GM15510 (cell line): Measurements from ENCODE around the gene MRPL51.

Experiments used
- POLR2A ChIP-seq: IDR thresholded peaks from 3 replicates; pipeline ENCODE4 v1.6.1; 2011; ENCODE audit warnings: borderline replicate concordance; ENCODE audit not compliant: insufficient read length; ENCODE audit errors: extremely low read depth

MRPL51 gene

DNA sequence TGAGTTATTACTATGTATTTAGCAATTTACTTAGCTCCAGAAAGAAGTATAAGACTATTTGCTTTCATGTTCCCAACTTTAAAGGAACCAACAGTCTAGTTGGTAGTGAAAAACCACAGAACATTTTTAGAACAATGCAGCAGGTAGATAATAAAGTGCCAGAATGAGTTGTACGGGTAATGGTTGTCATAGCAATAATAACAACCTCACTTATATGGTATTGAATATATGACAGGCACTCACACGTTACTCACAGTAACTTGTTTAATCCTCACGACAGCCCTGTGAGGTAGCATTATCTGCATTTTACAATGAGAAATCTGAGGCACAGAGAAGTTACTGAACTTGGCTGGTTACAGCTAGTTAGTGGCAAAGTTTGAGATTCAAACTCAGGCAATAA, 30.6 kb upstream of the MRPL51 start:
- TF ChIP-seq POLR2A = no peak

DNA sequence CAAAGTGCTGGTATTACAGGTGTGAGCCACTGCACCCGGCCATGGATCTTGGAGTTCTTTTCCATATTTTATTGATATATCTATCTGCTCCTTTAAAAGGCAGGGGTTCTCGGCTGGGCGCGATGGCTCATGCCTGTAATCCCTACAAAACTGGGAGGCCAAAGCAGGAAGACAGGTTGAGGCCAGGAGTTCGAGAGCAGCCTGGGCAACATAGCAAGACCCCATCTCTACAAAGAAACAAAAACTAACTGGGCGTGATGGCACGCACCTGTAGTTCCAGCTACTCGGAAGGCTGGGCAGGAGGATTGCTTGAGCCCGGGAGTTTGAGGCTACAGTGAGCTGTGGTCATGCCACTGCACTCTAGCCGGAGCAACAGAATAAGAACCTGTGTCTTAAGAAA, 29.1 kb upstream of the MRPL51 start:
- no peak for TF ChIP-seq POLR2A

DNA sequence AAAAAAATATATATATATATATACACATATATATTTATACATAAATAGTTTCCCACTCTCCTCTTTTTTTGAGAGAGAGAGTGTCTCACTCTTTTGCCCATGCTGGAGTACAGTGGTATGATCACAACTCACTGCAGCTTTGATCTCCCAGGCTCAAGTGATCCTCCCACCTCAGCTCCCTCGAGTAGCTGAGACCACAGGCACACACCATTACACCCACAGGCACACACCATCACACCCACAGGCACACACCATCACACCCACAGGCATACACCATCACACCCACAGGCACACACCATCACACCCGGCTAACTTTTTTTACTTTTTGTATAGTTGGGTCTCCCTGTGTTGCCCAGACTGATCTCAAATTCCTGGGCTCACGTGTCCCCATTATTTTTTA, 27.1 kb upstream of the MRPL51 start:
- no peak for TF ChIP-seq POLR2A

DNA sequence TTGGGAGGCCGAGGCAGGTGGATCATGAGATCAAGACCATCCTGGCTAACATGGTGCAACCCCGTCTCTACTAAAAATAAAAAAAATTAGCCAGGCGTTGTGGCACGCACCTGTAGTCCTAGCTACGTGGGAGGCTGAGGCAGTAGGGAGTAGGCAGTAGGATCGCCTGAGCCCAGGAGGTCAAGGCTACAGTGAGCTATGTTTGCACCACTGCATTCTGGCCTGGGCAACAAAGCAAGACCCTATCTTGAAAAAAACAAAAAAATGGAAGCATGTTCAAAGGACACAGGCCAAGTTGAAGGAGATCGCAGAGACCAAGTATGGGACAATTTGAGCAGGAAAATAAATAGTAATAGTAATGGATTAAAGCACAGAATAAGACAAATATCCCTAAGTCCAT, 15.0 kb upstream of the MRPL51 start:
- TF ChIP-seq POLR2A = no peak

DNA sequence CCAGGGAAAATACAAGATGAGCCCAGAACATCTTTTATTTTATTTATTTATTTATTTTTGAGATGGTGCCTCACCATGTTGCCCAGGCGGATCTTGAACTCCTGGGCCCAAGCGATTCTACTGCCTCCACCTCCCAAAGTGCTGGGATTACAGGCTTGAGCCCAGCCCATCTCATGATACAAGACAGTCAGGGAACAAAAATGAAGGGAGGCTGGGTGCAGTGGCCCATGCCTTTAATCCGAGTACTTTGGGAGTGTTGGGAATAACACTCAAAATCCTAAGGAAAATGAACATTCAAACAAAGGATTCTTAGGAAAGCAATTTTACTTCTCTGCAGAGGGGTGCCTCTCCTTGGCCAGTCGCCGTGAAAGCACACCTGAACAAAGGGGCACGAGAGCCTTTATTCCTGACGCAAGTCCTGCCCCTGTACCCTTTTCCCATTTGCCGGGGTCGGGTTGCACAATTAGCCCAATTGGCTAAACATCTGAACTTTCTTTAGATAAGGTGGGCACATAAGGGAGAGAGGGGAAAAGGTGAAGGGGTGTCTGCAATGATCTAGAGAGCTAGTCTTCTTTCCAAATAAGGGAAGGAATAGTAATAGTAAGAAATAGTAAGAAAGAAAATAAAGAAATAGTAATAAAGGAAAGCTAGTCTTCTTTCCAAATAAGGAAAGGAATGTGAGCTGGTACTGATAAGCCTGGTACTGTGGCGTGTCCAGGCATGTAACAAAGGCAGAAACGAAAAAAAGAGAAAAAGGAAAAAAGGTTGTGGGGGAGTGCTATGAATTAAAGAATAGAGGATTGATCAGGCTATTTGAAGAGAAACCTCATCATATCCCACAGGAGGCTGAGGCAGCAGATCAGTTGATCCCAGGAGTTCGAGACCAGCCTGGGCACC, 14.3 kb upstream of the MRPL51 start:
- TF ChIP-seq POLR2A = no peak

DNA sequence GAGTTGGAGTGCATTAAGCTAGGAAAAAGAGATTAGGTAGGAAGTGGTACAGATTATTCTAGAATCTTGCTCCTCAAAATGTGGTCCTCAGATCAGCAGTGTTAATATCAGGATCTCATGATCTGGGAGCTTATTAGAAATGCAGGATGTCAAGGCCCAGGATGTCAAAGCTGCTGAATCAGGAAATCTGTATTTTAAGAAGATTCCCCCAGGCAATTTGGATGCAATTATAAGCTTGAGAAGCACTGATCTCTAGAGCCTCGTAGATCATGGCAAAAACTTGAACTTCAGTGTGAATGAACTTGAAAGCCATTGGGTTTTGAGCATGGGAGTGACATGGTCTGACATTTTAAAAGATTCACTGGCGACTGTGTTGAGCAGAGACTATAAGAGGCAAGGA, 7.4 kb upstream of the MRPL51 start:
- TF ChIP-seq POLR2A = no peak

DNA sequence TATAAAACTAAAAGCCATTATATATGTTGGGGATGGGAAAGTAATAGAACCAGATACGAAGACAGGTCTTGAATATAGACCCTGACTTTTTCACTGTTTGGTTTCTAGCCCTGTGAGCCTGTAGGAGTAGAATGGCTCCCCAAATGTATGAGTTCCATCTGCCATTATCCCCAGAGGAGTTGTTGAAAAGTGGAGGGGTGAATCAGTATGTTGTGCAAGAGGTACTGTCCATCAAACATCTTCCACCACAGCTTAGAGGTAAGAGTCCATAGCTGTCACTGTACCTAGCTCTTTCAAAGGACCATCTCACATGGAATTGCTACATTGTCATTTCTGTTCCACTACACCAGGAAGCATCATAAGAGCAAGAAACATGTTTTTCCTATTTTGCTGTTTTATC, 1.9 kb upstream of the MRPL51 start:
- no peak for TF ChIP-seq POLR2A

DNA sequence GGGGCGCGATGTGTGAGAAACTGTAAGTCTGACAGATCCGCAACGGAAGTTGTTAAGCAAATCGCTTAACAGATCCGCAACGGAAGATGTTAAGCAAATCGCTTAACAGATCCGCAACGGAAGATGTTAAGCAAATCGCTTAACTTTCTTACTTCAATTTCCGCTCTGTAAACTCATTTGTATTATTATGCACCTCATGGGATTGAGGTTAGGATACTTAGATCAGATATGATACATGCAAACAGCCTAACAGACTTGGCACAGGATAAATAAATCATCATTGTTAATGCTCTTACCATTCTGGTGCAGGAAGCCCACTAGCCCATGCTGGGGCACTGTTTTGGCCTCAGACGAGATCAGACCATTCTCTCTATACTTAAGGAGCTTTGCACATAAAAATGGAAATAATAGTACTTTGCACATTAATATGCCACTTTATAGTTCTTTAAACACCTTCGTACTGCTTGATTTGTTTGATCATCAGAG, 1.2 kb upstream of the MRPL51 start:
- TF ChIP-seq POLR2A = no peak

DNA sequence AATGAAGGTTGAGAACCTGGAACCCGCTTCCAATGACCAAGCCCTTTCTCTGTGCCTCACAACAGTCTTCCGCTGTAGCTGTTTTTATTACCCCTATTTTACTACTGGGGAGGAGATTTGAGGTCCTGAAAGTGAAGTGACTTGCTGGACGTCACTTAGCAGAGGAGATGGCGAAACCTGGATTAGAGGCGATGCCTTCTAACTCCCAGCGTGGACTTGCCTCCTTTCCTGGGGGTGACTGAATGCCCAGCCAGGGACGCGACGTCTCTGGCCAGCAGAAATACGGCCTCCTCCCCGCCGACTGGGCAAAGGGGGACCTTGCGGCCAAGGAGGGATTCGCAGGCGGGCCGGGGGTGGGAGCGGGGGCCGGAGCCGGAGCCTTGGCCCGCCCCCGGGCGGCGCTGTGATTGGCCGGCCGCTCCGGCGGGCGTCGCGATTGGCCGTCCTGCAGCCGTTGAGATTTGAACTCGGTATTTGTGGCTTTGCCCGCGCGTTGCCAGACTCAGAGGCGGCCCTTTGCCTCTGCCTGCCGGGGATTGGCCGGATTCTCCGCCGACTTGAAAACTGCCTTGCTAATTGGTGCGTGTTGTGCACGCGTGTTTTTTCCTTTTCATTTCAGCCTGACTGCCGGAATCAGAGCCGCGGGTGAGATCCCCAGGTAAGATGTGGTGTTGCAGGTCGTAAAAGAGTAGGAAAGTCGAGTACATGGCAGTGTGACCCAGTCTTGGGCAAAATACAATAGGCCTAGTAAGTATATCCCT, 615 bp upstream of the MRPL51 start, which contains the start of gene NCAPD2:
Gene NCAPD2, plus strand, starts transcription at position 606 of the 761 bp plus-strand sequence. CDS start 997 bp downstream, outside the sequence.
- peak; percentile 64 for TF ChIP-seq POLR2A

DNA sequence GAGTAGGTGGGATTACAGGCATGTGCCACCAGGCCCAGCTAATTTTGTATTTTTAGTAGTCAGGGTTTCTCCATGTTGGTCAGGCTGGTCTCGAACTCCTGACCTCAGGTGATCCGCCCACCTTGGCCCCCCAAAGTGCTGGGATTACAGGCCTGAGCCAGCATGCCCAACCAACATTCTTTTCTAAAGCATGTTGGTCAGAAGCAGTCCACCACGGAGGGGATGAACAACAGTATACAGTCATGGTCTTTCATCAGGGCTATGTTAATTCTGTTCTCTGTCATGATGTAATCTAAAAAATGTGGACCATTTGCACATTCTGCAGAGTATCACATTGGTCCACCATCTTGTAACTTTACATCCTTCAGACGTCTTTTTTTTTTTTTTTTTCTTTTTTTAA, 3.6 kb downstream of the MRPL51 start:
- no peak for TF ChIP-seq POLR2A

DNA sequence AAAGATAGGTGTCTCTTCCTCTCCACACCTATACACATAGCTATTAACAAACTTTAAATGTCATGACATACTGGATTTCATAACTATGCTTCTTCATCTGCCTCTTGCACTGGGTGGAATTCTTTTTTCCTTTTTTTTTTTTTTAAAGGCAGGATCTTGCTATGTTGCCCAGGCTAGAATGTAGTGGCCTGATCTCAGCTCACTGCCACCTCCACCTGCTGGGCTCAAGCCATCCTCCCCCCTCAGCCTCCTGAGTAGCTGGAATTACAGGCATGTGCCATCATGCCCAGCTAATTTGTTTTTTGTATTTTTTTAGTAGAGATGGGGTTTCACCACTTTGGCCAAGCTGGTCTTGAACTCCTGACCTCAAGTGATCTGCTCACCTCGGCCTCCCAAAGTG, 4.8 kb downstream of the MRPL51 start:
- TF ChIP-seq POLR2A = no peak

DNA sequence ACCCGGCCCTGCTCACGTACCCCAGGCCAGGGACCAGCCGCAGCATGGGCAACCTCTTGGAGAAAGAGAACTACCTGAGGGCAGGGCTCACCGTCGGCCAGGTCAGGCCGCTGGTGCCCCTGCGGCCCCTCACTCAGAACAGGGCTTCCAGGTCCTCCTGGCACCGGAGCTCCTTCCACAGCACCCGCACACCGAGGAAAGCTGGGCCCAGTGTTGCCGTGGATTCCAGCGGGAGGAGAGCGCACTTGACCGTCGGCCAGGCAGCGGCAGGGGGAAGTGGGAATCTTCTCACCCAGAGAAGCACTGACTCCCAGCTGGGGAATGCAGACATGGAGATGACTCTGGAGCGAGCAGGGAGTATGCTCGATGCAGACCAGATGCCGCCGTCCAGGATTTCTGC, 14.6 kb downstream of the MRPL51 start:
- TF ChIP-seq POLR2A = no peak

DNA sequence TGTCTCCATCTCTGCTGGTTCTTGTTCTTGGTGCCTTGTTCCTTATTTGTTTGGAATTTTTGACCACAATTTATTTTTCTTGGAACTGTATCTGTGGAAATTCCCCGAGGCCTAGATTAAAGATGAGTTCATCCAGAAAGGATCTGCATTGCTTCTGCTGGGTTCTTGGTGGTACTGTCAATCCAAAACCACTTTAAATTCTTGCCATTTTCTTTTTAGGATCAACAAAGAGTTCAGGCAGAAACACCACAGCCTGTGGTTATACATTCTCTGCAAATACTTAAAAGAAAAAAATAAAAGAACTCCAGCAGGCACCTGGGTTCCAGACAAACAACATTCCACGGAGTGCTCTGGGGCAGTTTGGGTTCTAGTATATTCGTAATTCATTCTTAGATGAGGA, 16.6 kb downstream of the MRPL51 start:
- no peak for TF ChIP-seq POLR2A

DNA sequence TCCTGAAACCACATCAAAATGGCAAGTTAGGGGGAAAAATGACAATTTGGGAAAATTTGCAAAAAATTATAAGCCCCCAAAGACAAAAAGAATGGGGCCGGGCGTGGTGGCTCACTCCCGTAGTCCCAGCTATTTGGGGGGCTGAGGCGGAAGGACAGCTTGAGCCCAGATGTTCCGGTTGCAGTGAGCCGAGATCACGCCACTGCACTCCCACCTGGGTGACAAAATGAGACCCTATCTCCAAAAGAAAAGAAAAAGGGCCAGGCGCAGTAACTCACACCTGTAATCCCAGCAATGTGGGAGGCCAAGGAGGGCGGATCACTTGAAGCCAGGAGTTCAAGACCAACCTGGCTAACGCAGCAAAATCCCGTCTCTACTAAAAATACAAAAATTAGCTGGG, 20.6 kb downstream of the MRPL51 start:
- TF ChIP-seq POLR2A = no peak

DNA sequence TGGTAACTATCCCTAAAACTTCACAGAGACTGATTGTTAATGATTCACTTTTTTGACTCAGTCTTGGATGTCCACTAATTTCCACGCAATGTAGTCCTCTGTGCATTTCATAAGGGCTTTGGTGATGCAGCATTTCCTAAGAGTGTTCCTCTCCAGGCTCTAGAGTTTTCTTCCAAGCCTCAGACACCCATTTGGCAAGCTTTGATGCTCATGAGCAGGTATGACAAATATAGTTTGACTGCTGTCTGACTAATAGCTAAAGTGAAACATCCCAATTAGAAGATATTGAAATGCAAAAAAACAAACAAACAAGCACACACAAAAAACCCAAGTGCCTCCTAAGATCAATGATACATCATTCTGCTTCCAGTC, 21.1 kb downstream of the MRPL51 start:
- no peak for TF ChIP-seq POLR2A
